ENCODE measurements around the gene KRTAP25-1. TPM values are rescaled to one million over a fixed set of nuclear protein-coding genes. Genes with fewer than 3 reads are reported as not detected.

The KRTAP25-1 gene
- total RNA-seq, 1 donor from 2014 or later = not detected

DNA sequence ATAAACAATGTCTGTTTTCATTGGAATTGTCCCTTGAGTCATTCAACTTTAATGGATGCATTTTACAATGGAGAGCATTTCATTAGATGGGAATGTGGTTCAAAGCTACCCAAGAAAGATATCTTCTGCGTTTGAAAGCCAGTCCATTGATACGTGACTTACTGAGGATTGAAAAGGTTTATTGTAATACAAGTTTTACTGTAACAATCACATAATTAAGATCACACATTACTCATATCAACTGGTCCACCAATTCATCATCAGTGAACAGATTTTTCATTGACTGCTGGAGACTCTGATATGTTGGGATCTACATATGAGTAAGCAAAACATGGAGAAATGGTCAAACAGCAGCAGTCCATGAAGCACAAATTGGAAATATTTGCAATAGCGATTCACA lies 39.4 kb downstream of the KRTAP25-1 start:
- DNase-seq (ENCODE audit: low spot score) = no peak

DNA sequence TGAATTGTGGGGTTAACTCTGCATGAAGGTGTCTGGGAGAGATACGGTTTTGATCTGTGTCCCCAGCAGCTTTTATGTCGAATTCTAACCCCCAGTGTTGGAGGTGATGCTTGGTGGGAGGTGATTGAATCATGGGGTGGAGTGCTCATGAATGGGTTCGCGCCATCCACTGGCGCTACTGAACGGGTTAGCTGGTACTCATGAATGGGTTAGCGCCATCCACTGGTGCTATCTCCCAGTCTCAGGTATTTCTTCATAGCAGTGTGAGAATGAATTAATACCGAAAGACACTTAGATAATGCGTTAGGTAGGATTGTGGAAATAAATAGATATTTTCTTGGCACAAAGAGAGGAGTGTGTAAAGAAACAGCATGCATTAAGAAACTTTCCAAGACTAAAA lies 40.5 kb downstream of the KRTAP25-1 start:
- DNase-seq (ENCODE audit: low spot score) = no peak

DNA sequence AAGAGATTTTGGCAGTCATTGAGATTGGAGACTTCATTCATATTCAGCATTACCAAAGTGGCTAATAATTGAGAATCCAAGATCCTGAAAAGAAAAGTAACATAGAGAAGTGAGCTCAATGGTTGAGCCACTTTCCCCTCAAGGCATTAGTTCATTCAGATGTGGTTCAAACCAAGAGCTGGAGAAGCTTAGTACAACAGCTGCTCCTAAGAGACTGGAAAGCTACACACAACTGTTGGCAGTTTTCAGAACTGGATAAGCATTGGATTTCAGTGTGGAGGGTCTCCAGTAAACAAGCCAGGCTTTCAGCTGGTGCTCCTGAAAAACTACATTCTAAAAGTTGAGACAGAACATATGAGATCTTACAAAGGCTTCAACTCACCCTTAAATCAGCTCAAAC lies 44.3 kb downstream of the KRTAP25-1 start:
- no peak for DNase-seq (ENCODE audit: low spot score)

DNA sequence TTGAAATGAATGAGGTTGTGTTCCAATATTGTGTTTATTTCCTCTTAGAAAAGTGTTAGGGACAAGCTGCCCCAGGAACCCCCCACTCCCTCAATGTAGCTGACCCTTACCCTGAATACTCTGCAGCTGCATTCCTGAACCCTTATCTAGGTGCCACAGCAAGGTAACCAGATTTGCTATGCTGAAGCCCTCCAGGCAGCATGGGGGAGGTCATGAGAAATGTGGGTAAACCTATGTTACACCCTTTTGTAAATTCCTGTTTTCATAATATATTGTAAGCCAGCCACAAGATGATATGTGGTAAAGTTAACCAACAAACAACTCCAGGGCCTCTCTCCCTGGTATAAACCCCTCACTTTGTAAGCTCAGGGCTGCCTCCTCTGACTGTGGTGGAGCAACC lies 45.6 kb downstream of the KRTAP25-1 start:
- DNase-seq (ENCODE audit: low spot score) = no peak

DNA sequence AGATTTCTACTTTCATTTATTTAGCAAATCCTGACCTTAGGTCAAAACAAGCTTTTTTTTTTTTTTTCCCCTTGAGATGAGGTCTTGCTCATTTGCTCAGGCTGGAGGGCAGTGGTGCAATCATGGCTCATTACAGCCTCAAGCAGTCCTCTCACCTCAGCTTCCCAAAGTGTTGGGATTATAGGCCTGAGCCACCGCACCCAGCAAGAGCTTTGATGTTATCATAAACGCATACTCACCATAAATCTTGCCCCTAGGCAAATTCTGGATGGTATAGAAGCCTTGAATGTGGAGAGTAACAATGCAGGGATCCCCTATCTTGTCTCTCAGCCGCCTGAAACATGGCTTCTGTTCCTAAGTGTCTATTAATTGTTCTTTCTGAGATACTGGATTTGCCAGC lies 48.7 kb downstream of the KRTAP25-1 start:
- no peak for DNase-seq (ENCODE audit: low spot score)

Other genes with a start within 250 kb of the KRTAP25-1 start
- gene CLDN17, start 122.7 kb downstream of the KRTAP25-1 start, total RNA-seq = not detected
- not detected for gene CLDN8, start 73.4 kb downstream of the KRTAP25-1 start, total RNA-seq
- gene KRTAP24-1, start 6.6 kb downstream of the KRTAP25-1 start, total RNA-seq = not detected
- not detected for gene KRTAP26-1, start 30.8 kb upstream of the KRTAP25-1 start, total RNA-seq
- not detected for gene KRTAP27-1, start 48.2 kb upstream of the KRTAP25-1 start, total RNA-seq
- gene KRTAP23-1, start 59.1 kb upstream of the KRTAP25-1 start, total RNA-seq = not detected
- gene KRTAP13-2, start 82.8 kb upstream of the KRTAP25-1 start, total RNA-seq = not detected
- gene KRTAP13-1, start 106.5 kb upstream of the KRTAP25-1 start, total RNA-seq = not detected
- gene KRTAP13-3, start 136.4 kb upstream of the KRTAP25-1 start, total RNA-seq = not detected
- gene KRTAP13-4, start 140.7 kb upstream of the KRTAP25-1 start, total RNA-seq = not detected
- not detected for gene KRTAP15-1, start 150.8 kb upstream of the KRTAP25-1 start, total RNA-seq
- not detected for gene KRTAP19-1, start 190.9 kb upstream of the KRTAP25-1 start, total RNA-seq
- not detected for gene KRTAP19-2, start 197.9 kb upstream of the KRTAP25-1 start, total RNA-seq
- gene KRTAP19-3, start 202.5 kb upstream of the KRTAP25-1 start, total RNA-seq = not detected
- gene KRTAP19-4, start 207.7 kb upstream of the KRTAP25-1 start, total RNA-seq = not detected
- not detected for gene KRTAP19-5, start 212.6 kb upstream of the KRTAP25-1 start, total RNA-seq